ENCODE results near the gene DNAH2. TPM values are rescaled to one million over a fixed set of nuclear protein-coding genes. Genes with fewer than 3 reads are reported as not detected.

The DNAH2 gene
- total RNA-seq, 4 donors from 2014 or later: 0.08 to 0.31 TPM; not detected in 2

DNA sequence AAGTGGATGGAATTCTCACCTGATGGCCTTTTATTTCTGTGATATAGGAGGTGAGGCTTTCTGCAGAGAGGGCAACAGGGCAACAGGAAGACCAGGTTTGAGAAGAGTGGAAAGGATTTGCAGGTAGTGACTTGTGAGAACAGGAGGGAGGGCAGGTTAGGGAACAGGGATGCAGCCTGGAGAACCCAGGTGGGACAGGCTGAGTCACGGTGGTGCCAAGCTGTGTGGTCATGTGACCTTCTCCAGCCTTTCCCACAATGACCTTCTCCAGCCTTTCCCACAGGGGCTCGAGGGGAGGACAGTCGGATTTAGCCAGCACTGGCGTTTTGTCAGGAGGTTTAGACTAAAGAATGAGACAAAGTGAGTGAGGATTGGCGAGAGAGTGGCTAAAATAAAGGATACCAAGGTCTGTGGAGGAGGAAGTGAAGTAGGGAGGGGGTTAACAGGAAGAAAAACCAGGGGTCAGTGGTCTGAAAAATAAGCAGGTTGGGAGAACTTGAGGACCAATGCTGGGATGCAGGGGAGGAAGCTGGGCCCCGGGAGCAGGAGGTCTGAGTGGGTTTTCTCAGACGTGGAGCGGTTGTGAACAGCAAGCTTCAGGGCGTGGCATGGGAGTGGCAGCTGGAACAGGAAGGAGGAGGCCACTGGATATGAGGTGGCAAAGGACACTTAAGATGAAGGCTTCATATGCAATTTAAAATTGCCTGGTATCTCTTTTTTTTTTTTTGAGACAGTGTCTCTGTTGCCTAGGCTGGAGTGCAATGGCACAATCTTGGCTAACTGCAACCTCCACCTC lies 37.7 kb downstream of the DNAH2 start:
- H3K4me1 ChIP-seq: no peaks in the 10 kb centered on the region
- ATAC-seq: no peak
- H3K4me3 ChIP-seq: no peak overlapping the region
- H3K27me3 ChIP-seq: no peaks in the 10 kb centered on the region
- TF ChIP-seq, protein P1, sequence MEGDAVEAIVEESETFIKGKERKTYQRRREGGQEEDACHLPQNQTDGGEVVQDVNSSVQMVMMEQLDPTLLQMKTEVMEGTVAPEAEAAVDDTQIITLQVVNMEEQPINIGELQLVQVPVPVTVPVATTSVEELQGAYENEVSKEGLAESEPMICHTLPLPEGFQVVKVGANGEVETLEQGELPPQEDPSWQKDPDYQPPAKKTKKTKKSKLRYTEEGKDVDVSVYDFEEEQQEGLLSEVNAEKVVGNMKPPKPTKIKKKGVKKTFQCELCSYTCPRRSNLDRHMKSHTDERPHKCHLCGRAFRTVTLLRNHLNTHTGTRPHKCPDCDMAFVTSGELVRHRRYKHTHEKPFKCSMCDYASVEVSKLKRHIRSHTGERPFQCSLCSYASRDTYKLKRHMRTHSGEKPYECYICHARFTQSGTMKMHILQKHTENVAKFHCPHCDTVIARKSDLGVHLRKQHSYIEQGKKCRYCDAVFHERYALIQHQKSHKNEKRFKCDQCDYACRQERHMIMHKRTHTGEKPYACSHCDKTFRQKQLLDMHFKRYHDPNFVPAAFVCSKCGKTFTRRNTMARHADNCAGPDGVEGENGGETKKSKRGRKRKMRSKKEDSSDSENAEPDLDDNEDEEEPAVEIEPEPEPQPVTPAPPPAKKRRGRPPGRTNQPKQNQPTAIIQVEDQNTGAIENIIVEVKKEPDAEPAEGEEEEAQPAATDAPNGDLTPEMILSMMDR (IDR thresholded peaks at IDR 0.05): no peak
- no peak for TF ChIP-seq EP300 (IDR thresholded peaks at IDR 0.05)
- no peak for TF ChIP-seq POLR2A (IDR thresholded peaks at IDR 0.05)
- TF ChIP-seq POLR2AphosphoS5 (IDR thresholded peaks at IDR 0.05): no peak
- 50 to 54% methylated on average over 8 to 9 of the region's 9 CpGs for WGBS, 2 donors (ENCODE audit: low coverage in 1 of 2)
- H3K9me3 ChIP-seq: no peaks in the 10 kb centered on the region
- H3K27ac ChIP-seq: no peak overlapping the region
- no peaks in the 10 kb centered on the region for H3K36me3 ChIP-seq

DNA sequence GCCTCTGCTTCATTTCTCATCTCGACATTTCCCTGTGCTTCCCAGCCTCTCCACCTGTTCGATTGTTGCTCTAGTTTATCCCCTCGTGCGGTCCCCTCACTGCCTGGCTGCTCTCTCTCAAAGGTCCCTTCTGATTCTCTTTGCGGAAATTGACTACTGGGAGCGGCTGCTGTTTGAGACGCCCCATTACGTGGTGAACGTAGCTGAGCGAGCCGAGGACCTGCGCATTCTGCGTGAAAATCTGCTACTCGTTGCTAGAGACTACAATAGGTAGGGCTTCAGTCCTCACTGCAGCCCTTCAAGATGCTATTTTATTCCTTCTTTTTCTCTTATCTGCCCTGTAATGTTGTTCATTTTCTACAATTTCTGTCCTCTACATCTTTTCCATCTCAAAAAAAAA lies 39.4 kb downstream of the DNAH2 start:
- no peak for ATAC-seq
- H3K27ac ChIP-seq: no peak overlapping the region
- no peak overlapping the region for H3K4me3 ChIP-seq
- WGBS, 2 donors (ENCODE audit: low coverage in 1 of 2): 82 to 84% methylated on average over 7 to 10 of the region's 14 CpGs
- H3K9me3 ChIP-seq: no peaks in the 10 kb centered on the region
- no peaks in the 10 kb centered on the region for H3K4me1 ChIP-seq
- no peaks in the 10 kb centered on the region for H3K27me3 ChIP-seq
- H3K36me3 ChIP-seq: no peaks in the 10 kb centered on the region
- TF ChIP-seq POLR2A (IDR thresholded peaks at IDR 0.05): no peak
- TF ChIP-seq POLR2AphosphoS5 (IDR thresholded peaks at IDR 0.05): no peak
- TF ChIP-seq, protein P1 (IDR thresholded peaks at IDR 0.05): no peak
- TF ChIP-seq EP300 (IDR thresholded peaks at IDR 0.05): no peak

DNA sequence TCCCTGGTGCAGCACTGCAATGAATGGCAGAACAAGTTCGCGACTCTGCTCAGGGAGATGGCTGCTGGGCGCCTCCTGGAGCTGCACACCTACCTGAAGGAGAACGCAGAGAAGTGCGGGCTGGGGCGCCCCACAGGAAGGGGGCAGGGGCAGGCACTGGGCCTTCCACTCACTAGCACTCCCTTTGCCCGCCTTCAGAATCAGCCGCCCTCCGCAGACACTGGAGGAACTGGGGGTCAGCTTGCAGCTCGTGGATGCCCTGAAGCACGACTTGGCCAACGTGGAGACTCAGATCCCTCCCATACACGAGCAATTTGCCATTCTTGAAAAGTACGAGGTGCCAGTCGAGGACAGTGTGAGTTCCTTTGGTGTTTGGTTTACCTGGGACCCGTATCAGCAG lies 46.4 kb downstream of the DNAH2 start:
- no peaks in the 10 kb centered on the region for H3K36me3 ChIP-seq
- TF ChIP-seq, protein P1 (IDR thresholded peaks at IDR 0.05): no peak
- TF ChIP-seq POLR2A (IDR thresholded peaks at IDR 0.05) (no peak), EP300 (IDR thresholded peaks at IDR 0.05) (no peak), POLR2AphosphoS5 (IDR thresholded peaks at IDR 0.05) (no peak)
- WGBS, 2 donors (ENCODE audit: low coverage in 1 of 2): 88 to 95% methylated on average over 1 to 4 of the region's 16 CpGs

DNA sequence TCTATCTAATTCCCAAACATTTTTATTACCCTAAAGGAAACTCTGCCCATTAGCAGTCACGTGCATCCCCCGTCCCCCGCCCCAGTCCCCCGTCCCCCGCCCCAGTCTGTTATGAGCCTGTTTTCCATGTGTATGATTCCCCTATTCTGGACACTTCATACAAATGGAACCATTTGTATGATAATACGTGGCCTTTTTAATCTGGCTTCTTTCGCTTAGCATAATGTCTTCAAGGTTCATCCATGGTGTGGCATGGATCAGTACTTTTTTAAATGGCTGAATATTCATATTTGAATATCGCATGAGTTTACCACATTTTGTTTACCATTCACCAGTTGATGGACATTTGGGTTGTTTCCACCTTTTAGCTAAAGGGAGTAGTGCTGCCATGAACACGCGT lies 49.5 kb downstream of the DNAH2 start:
- peaks cover 19% of the 10 kb centered on the region for H3K27me3 ChIP-seq
- TF ChIP-seq POLR2A (IDR thresholded peaks at IDR 0.05) (no peak), POLR2AphosphoS5 (IDR thresholded peaks at IDR 0.05) (no peak), EP300 (IDR thresholded peaks at IDR 0.05) (no peak)
- TF ChIP-seq, protein P1 (IDR thresholded peaks at IDR 0.05): no peak
- no peak overlapping the region for H3K4me3 ChIP-seq
- H3K27ac ChIP-seq: no peak overlapping the region
- 65 to 79% methylated on average over 7 to 9 of the region's 10 CpGs for WGBS, 2 donors (ENCODE audit: low coverage in 1 of 2)
- no peaks in the 10 kb centered on the region for H3K9me3 ChIP-seq
- H3K36me3 ChIP-seq: no peaks in the 10 kb centered on the region
- H3K4me1 ChIP-seq: no peaks in the 10 kb centered on the region
- ATAC-seq: no peak

More for the DNA sequence above, 46.4 kb downstream of the DNAH2 start:
- Histone ChIP-seq H3K27ac (no peak overlapping the region), H3K27me3 (no peaks in the 10 kb centered on the region), H3K9me3 (no peaks in the 10 kb centered on the region), H3K4me1 (no peaks in the 10 kb centered on the region), H3K4me3 (no peak overlapping the region)
- ATAC-seq: no peak
